PFSK-1 (cell line): ENCODE measurements around the gene CPT1A.

Experiments used
- FOXP2 ChIP-seq: optimal IDR thresholded peaks from 2 replicates; pipeline ENCODE3; 2011; ENCODE audit warnings: borderline replicate concordance, control low read depth, inconsistent platforms; ENCODE audit not compliant: insufficient read depth; ENCODE audit errors: extremely low read length, extremely low read depth
- POLR2AphosphoS5 ChIP-seq: IDR thresholded peaks from 2 replicates; pipeline ENCODE4 v1.6.1; 2012; ENCODE audit warnings: low read depth, mild to moderate bottlenecking, control low read depth, low read length, moderate library complexity
- SIN3A ChIP-seq: IDR thresholded peaks from 2 replicates; pipeline ENCODE4 v1.6.1; 2012; ENCODE audit warnings: mild to moderate bottlenecking, low read length, moderate library complexity, borderline replicate concordance; ENCODE audit not compliant: insufficient read depth
- TAF1 ChIP-seq: IDR thresholded peaks from 2 replicates; pipeline ENCODE4 v1.6.1; 2012; ENCODE audit warnings: low read length, control low read depth, borderline replicate concordance; ENCODE audit not compliant: insufficient read depth
- TF ChIP-seq, protein P1 (sequence below), 2 experiments: IDR thresholded peaks; 2 replicates each; pipeline versions ENCODE4 v1.6.1 to v1.8.0; 2011 to 2012; ENCODE audit warnings: low read depth in 2 of 2, low read length in 2 of 2, control low read depth in 1 of 2, inconsistent platforms in 1 of 2, mild to moderate bottlenecking in 1 of 2, moderate library complexity in 1 of 2; ENCODE audit not compliant: insufficient read depth in 1 of 2

Gene CPT1A

DNA sequence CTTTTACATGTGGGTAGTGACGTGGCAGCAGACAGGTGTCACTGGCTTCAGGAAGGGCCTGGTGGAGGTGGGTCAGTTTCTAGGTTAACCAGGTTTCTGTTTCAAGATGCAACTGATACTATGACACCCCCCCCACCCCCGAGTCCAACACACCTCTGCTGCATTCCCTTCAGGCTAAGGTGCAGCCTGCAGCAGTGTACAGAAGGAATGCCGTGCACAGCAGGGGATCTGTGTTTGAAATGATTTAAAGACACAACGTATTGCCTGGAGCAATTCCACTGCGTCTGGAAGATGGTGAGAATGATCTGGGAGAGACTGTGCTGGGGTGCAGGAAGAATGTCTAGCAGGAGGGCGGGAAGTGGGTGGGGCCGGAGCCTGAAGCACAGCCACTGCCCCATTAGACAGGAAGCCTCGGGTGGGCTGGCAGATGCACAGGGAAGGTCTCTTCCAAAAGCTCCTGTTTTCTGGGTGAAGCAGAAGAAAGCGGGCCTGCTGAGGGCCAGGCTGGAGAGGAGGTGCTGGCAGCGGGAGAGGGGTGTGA, 78.5 kb downstream of the CPT1A start:
- TF ChIP-seq POLR2AphosphoS5: no peak
- no peak for TF ChIP-seq TAF1
- TF ChIP-seq, protein P1, sequence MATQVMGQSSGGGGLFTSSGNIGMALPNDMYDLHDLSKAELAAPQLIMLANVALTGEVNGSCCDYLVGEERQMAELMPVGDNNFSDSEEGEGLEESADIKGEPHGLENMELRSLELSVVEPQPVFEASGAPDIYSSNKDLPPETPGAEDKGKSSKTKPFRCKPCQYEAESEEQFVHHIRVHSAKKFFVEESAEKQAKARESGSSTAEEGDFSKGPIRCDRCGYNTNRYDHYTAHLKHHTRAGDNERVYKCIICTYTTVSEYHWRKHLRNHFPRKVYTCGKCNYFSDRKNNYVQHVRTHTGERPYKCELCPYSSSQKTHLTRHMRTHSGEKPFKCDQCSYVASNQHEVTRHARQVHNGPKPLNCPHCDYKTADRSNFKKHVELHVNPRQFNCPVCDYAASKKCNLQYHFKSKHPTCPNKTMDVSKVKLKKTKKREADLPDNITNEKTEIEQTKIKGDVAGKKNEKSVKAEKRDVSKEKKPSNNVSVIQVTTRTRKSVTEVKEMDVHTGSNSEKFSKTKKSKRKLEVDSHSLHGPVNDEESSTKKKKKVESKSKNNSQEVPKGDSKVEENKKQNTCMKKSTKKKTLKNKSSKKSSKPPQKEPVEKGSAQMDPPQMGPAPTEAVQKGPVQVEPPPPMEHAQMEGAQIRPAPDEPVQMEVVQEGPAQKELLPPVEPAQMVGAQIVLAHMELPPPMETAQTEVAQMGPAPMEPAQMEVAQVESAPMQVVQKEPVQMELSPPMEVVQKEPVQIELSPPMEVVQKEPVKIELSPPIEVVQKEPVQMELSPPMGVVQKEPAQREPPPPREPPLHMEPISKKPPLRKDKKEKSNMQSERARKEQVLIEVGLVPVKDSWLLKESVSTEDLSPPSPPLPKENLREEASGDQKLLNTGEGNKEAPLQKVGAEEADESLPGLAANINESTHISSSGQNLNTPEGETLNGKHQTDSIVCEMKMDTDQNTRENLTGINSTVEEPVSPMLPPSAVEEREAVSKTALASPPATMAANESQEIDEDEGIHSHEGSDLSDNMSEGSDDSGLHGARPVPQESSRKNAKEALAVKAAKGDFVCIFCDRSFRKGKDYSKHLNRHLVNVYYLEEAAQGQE (IDR thresholded peaks at IDR 0.05; ENCODE audit: insufficient read depth in 1 of 2, low read depth in 2 of 2, low read length in 2 of 2): no peak
- no peak for TF ChIP-seq FOXP2
- TF ChIP-seq SIN3A: no peak

DNA sequence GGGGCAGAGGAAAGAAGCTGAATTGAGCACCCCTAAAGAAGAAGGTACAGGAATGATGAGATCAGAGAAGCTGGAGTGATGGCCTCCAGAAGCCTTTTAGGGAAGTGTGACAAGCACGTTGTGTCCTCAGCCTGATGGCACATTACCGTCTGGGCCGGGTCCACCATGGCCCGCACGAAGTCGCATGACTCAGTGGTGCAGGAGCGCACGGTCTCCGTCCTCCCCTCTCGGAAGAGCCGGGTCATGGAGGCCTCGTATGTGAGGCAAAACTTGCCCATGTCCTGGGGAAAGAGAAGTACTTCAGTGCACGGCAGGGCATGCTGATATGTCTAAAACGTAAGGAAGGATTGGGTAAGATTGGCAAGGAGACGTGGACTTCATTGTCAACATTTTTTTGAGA, 79.2 kb downstream of the CPT1A start:
- TF ChIP-seq POLR2AphosphoS5: no peak
- TF ChIP-seq SIN3A: no peak
- TF ChIP-seq, protein P1 (IDR thresholded peaks at IDR 0.05; ENCODE audit: insufficient read depth in 1 of 2, low read depth in 2 of 2, low read length in 2 of 2): no peak
- TF ChIP-seq TAF1: no peak
- TF ChIP-seq FOXP2: no peak

DNA sequence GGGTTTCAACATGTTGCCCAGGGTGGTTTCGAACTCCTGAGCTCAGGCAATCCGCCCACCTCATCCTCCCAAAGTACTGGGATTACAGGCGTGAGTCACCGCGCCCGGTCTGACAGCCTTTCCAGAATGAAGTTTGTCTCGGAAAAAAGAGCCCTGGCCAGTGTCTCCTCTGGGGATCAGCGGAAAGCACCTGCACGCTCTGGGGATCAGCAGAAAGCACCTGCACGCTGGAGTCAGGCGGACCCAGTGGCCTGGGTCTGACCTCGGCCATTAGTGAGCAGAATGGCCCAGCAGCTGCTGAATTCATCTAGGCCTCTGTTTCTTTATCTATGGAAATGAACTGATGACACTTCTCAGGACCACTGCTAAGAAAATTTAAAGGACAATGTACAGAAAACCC, 79.9 kb downstream of the CPT1A start:
- TF ChIP-seq FOXP2 (no peak), POLR2AphosphoS5 (no peak), TAF1 (no peak), SIN3A (no peak)
- TF ChIP-seq, protein P1 (IDR thresholded peaks at IDR 0.05; ENCODE audit: insufficient read depth in 1 of 2, low read depth in 2 of 2, low read length in 2 of 2): no peak

DNA sequence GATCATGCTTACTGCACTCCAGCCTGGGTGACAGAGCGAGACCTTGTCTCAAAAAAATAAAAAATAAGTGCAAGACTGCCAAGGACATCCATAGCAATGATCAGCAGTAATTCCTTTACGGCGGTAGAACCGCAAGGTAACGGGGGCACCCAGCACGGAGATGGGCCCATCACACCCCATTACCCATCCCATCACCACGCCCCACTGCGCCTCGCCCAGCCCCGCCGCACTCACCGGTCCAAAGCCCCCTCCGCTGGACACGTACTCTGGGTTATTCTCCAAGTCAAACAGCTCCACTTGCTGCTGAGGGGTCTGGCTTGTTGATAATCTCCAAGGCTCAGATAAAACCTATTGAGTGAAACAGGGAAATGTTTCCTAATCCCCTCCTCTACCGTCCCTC, 81.7 kb downstream of the CPT1A start:
- no peak for TF ChIP-seq FOXP2
- TF ChIP-seq SIN3A: no peak
- TF ChIP-seq, protein P1 (IDR thresholded peaks at IDR 0.05; ENCODE audit: insufficient read depth in 1 of 2, low read depth in 2 of 2, low read length in 2 of 2): no peak
- TF ChIP-seq POLR2AphosphoS5: no peak

DNA sequence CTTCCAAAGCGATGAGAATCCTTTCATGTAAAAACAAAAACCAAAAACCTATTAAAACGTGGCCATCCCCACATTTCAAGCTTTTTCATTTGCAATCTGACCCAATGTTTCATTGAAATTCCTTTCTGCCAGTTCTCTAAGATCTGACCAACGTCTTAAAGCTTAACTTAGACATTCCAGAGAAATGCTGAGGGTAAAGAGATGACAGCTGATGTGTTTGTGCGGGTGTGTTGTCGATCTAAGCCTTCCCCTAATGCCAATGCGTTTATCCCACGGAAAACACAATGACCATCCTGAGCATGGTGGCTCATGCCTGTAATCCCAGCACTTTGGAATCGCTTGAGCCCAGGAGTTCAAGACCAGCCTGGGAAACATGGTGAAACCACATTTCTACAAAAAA, 84.0 kb downstream of the CPT1A start:
- TF ChIP-seq POLR2AphosphoS5 (no peak), FOXP2 (no peak), TAF1 (no peak), SIN3A (no peak)
- TF ChIP-seq, protein P1 (IDR thresholded peaks at IDR 0.05; ENCODE audit: insufficient read depth in 1 of 2, low read depth in 2 of 2, low read length in 2 of 2): no peak
